H9 (cell line): Measurements from ENCODE around the gene CLUH. TPM values are rescaled to one million over a fixed set of nuclear protein-coding genes. Genes with fewer than 3 reads are reported as not detected.

ENCODE experiments used
- DNase-seq: peaks from one replicate; pipeline ENCODE4 v3.0.0-alpha.2; 2017
- H2AFZ ChIP-seq: one replicate; pipeline ENCODE4 v1.6.1; 2013; ENCODE audit warnings: mild to moderate bottlenecking, low read length, control low read depth, moderate library complexity
- H2AK5ac ChIP-seq: 2 replicates; pipeline ENCODE4 v1.6.1; 2013; ENCODE audit warnings: low read length, control low read depth, mixed read lengths; ENCODE audit not compliant: insufficient read length
- H2BK120ac ChIP-seq: one replicate; pipeline ENCODE4 v1.6.1; 2013; ENCODE audit warnings: low read depth, mild to moderate bottlenecking, low read length, control low read depth, inconsistent platforms; ENCODE audit not compliant: poor library complexity, severe bottlenecking
- H2BK12ac ChIP-seq: 2 replicates; pipeline ENCODE4 v1.6.1; 2013; ENCODE audit warnings: low read length, control low read depth, mixed read lengths, low read depth; ENCODE audit not compliant: insufficient read length
- H2BK15ac ChIP-seq: 2 replicates; pipeline ENCODE4 v1.6.1; 2013; ENCODE audit warnings: low read depth, low read length, control low read depth
- H2BK20ac ChIP-seq: one replicate; pipeline ENCODE4 v1.6.1; 2013; ENCODE audit warnings: low read depth, mild to moderate bottlenecking, low read length, control low read depth, inconsistent platforms; ENCODE audit not compliant: poor library complexity, severe bottlenecking
- H2BK5ac ChIP-seq: 2 replicates; pipeline ENCODE4 v1.6.1; 2013; ENCODE audit warnings: low read length, control low read depth, mixed read lengths; ENCODE audit not compliant: insufficient read length
- H3K14ac ChIP-seq: 2 replicates; pipeline ENCODE4 v1.6.1; 2013; ENCODE audit warnings: low read length, control low read depth; ENCODE audit not compliant: insufficient read depth
- H3K18ac ChIP-seq: 2 replicates; pipeline ENCODE4 v1.6.1; 2013; ENCODE audit warnings: low read depth, mild to moderate bottlenecking, mixed read lengths, low read length, control low read depth; ENCODE audit not compliant: insufficient read length
- H3K23ac ChIP-seq: 2 replicates; pipeline ENCODE4 v1.6.1; 2013; ENCODE audit warnings: low read length, control low read depth, mixed read lengths, low read depth; ENCODE audit not compliant: insufficient read length
- H3K23me2 ChIP-seq: 2 replicates; pipeline ENCODE4 v1.6.1; 2013; ENCODE audit warnings: low read depth, mild to moderate bottlenecking, mixed read lengths, low read length, control low read depth; ENCODE audit not compliant: insufficient read length, poor library complexity, severe bottlenecking
- H3K27ac ChIP-seq: 2 replicates; pipeline ENCODE4 v1.5.1; 2013; ENCODE audit warnings: low read length, control low read depth, mixed read lengths, low read depth; ENCODE audit not compliant: insufficient read length
- H3K27me3 ChIP-seq: 2 replicates; pipeline ENCODE4 v1.6.1; 2013; ENCODE audit warnings: low read length, control low read depth, inconsistent platforms; ENCODE audit not compliant: insufficient read depth
- H3K4ac ChIP-seq: 2 replicates; pipeline ENCODE4 v1.6.1; 2013; ENCODE audit warnings: low read depth, mild to moderate bottlenecking, control low read depth, inconsistent platforms, low read length, moderate library complexity
- H3K4me1 ChIP-seq: 2 replicates; pipeline ENCODE4 v1.6.1; 2013; ENCODE audit warnings: low read length, control low read depth, inconsistent platforms; ENCODE audit not compliant: insufficient read depth
- H3K4me2 ChIP-seq: 2 replicates; pipeline ENCODE4 v1.6.1; 2013; ENCODE audit warnings: low read length, control low read depth, mixed read lengths; ENCODE audit not compliant: insufficient read length, insufficient read depth
- H3K56ac ChIP-seq: 2 replicates; pipeline ENCODE4 v1.6.1; 2013; ENCODE audit warnings: low read depth, mild to moderate bottlenecking, mixed read lengths, low read length, control low read depth; ENCODE audit not compliant: insufficient read length
- H3K79me1 ChIP-seq: 2 replicates; pipeline ENCODE4 v1.6.1; 2013; ENCODE audit warnings: low read depth, mild to moderate bottlenecking, moderate library complexity, low read length, control low read depth, inconsistent platforms; ENCODE audit not compliant: insufficient read depth, poor library complexity, severe bottlenecking
- H3K79me2 ChIP-seq: 2 replicates; pipeline ENCODE4 v1.6.1; 2013; ENCODE audit warnings: low read length, control low read depth, inconsistent platforms; ENCODE audit not compliant: insufficient read depth
- H3K9ac ChIP-seq: 2 replicates; pipeline ENCODE4 v1.6.1; 2013; ENCODE audit warnings: low read length, control low read depth, mixed read lengths; ENCODE audit not compliant: insufficient read length; ENCODE audit errors: extremely low read depth
- H3K9me3 ChIP-seq: one replicate; pipeline ENCODE4 v1.6.1; 2013; ENCODE audit warnings: low read depth, low read length, inconsistent platforms; ENCODE audit not compliant: control insufficient read depth
- H3T11ph ChIP-seq: one replicate; pipeline ENCODE4 v1.6.1; 2013; ENCODE audit warnings: mild to moderate bottlenecking, low read length, control low read depth, inconsistent platforms
- H4K20me1 ChIP-seq: one replicate; pipeline ENCODE4 v1.6.1; 2013; ENCODE audit not compliant: control insufficient read depth, insufficient read length, insufficient read depth
- H4K5ac ChIP-seq: 2 replicates; pipeline ENCODE4 v1.6.1; 2013; ENCODE audit warnings: low read depth, mild to moderate bottlenecking, mixed read lengths, low read length, control low read depth; ENCODE audit not compliant: insufficient read length
- H4K8ac ChIP-seq: replicated peaks from 2 replicates; pipeline ENCODE4 v1.6.1; 2013; ENCODE audit warnings: low read length, control low read depth, mixed read lengths, low read depth; ENCODE audit not compliant: insufficient read length
- H4K91ac ChIP-seq: 2 replicates; pipeline ENCODE4 v1.6.1; 2013; ENCODE audit warnings: low read depth, mild to moderate bottlenecking, moderate library complexity, mixed read lengths, low read length, control low read depth; ENCODE audit not compliant: insufficient read length
- H3K27ac Mint-ChIP-seq, 3 experiments: 2 replicates in 2 of 3; 3 replicates in 1 of 3; pipeline ENCODE4 v1.8.0; 2020 to 2021; ENCODE audit warnings: mixed read lengths in 3 of 3, mild to moderate bottlenecking in 1 of 3, moderate library complexity in 1 of 3
- H3K27me3 Mint-ChIP-seq: 2 replicates; pipeline ENCODE4 v1.8.0; 2021; ENCODE audit warnings: low read depth, mild to moderate bottlenecking, moderate library complexity, mixed read lengths
- H3K36me3 Mint-ChIP-seq, 3 experiments: 2 replicates in 2 of 3; 3 replicates in 1 of 3; pipeline ENCODE4 v1.8.0; 2020 to 2021; ENCODE audit warnings: low read depth in 3 of 3, mixed read lengths in 3 of 3; ENCODE audit not compliant: insufficient read depth in 1 of 3
- H3K4me1 Mint-ChIP-seq, 2 experiments: 2 replicates each; pipeline ENCODE4 v1.8.0; 2020; ENCODE audit warnings: mixed read lengths in 2 of 2
- H3K4me3 Mint-ChIP-seq, 2 experiments: 2 replicates in 1 of 2; 3 replicates in 1 of 2; pipeline ENCODE4 v1.8.0; 2020 to 2021; ENCODE audit warnings: mild to moderate bottlenecking in 2 of 2, mixed read lengths in 2 of 2, moderate library complexity in 1 of 2
- H3K9me3 Mint-ChIP-seq, 2 experiments: 2 replicates in 1 of 2; 3 replicates in 1 of 2; pipeline ENCODE4 v1.8.0; 2020; ENCODE audit warnings: mild to moderate bottlenecking in 2 of 2, mixed read lengths in 2 of 2, moderate library complexity in 1 of 2
- WGBS: extraction: QIAGEN DNeasy Blood & Tissue Kit; methylation state at CpG from one replicate; pipeline ENCODE4 v1.1.7; 2013; ENCODE audit warnings: missing lambda C conversion rate, low lambda C conversion rate, mixed read lengths; ENCODE audit not compliant: insufficient read length; ENCODE audit errors: extremely low coverage; 5-methylcytosine and 5-hydroxymethylcytosine counted together
- total RNA-seq: library from RNA; stranded (reverse); gene quantifications from 2 replicates; pipeline ENCODE4 v1.2.1, GENCODE V29; 2021
- TF ChIP-seq, protein P1 (sequence below): fragments of 200-600 bp; sonication (generic); conservative IDR thresholded peaks from 3 replicates; pipeline ENCODE4 v1.8.0; 2021; ENCODE audit warnings: antibody characterized with exemption, mild to moderate bottlenecking

Gene CLUH
- total RNA-seq, 1 experiment from 2014 or later, result 91.3 TPM

DNA sequence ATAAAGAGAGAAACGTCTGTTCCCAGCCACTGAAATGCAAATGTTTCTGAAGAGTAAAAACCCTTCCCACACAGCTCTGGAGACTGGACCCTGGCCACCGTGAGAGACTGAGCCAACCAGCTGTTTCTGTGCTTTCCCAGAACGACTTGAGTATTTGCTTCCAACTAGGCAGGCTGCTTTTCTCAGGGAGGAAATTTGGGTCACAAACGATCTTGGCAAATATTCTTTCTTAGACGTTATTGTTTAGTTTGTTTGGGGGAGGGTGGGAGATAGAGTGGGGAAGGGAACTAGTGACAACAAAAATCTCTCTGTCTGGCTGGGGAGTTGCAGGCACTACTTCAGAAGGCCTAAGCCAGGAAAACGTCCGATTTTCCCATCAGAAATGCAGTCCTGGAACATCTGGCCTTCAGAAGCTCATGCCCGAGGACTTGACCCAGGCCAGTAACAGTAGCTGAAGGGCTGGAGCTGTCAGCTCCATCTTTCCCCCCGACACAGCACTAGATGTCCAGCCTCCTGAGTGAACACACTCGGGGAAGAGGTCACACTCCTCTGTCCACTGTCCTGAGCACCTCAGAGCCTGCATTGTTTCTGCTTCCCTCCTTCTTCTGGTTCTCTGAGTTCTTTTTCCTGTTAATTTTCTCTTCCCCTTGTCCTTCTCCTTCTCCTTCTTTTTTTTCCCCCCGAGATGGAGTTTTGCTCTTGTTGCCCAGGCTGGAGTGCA is 33.9 kb upstream of the CLUH start:
- peak overlapping the region in 1 of 3 experiments; percentile 73; a peak in 2 of 7 replicates for H3K27ac Mint-ChIP-seq
- H4K8ac ChIP-seq, result no peak overlapping the region
- no peak overlapping the region for H2BK120ac ChIP-seq
- no peak overlapping the region for H3K18ac ChIP-seq
- H3K36me3 Mint-ChIP-seq, result peaks cover 0 to 8% (median 0%) of the 10 kb centered on the region in 3 experiments; a peak in 2 of 7 replicates
- no peak overlapping the region for H2BK15ac ChIP-seq
- no peak overlapping the region for H3K23ac ChIP-seq
- DNase-seq, result no peak
- H3K27ac ChIP-seq, result no peak overlapping the region
- H2BK5ac ChIP-seq, result no peak overlapping the region
- no peaks in the 10 kb centered on the region for H3K9me3 Mint-ChIP-seq
- H3K14ac ChIP-seq, result no peak overlapping the region
- H2BK12ac ChIP-seq, result no peak overlapping the region
- H3K4me1 Mint-ChIP-seq, result peaks cover 8 to 14% of the 10 kb centered on the region in 2 experiments
- no peak overlapping the region for H3T11ph ChIP-seq
- H2AFZ ChIP-seq, result no peak overlapping the region
- no CpG with 5 or more reads among the region's 11 CpGs for WGBS
- H3K9ac ChIP-seq, result no peak overlapping the region
- peaks cover 12% of the 10 kb centered on the region for H3K27me3 Mint-ChIP-seq
- H4K20me1 ChIP-seq, result no peaks in the 10 kb centered on the region
- no peak overlapping the region for H4K91ac ChIP-seq
- H3K4me1 ChIP-seq, result no peaks in the 10 kb centered on the region
- no peaks in the 10 kb centered on the region for H3K27me3 ChIP-seq
- H4K5ac ChIP-seq, result no peak overlapping the region
- no peaks in the 10 kb centered on the region for H3K79me2 ChIP-seq
- H3K4ac ChIP-seq, result no peak overlapping the region
- H3K23me2 ChIP-seq, result peaks cover 5% of the 10 kb centered on the region
- no peak overlapping the region for H2BK20ac ChIP-seq
- no peaks in the 10 kb centered on the region for H3K9me3 ChIP-seq
- no peak overlapping the region for H3K4me2 ChIP-seq
- TF ChIP-seq, protein P1, sequence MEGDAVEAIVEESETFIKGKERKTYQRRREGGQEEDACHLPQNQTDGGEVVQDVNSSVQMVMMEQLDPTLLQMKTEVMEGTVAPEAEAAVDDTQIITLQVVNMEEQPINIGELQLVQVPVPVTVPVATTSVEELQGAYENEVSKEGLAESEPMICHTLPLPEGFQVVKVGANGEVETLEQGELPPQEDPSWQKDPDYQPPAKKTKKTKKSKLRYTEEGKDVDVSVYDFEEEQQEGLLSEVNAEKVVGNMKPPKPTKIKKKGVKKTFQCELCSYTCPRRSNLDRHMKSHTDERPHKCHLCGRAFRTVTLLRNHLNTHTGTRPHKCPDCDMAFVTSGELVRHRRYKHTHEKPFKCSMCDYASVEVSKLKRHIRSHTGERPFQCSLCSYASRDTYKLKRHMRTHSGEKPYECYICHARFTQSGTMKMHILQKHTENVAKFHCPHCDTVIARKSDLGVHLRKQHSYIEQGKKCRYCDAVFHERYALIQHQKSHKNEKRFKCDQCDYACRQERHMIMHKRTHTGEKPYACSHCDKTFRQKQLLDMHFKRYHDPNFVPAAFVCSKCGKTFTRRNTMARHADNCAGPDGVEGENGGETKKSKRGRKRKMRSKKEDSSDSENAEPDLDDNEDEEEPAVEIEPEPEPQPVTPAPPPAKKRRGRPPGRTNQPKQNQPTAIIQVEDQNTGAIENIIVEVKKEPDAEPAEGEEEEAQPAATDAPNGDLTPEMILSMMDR, result no peak
- no peak overlapping the region; a peak in 1 of 5 replicates for H3K4me3 Mint-ChIP-seq
- H3K79me1 ChIP-seq, result no peaks in the 10 kb centered on the region
- no peak overlapping the region for H2AK5ac ChIP-seq
- no peak overlapping the region for H3K56ac ChIP-seq
